ENCODE data around the gene KCNIP4. TPM values are rescaled to one million over a fixed set of nuclear protein-coding genes. Genes with fewer than 3 reads are reported as not detected.

Gene KCNIP4
- total and polyA plus RNA-seq, 2 donors (not counting 3 experiments of a cell fraction or from before 2014, with no cell fraction given): not detected

- TF ChIP-seq MYC (IDR thresholded peaks at IDR 0.05; ENCODE audit: low read depth, low read length) (no peak), GATA2 (IDR thresholded peaks at IDR 0.05; ENCODE audit: insufficient read depth, insufficient read length, low read depth, low read length) (no peak), CTCF (IDR thresholded peaks at IDR 0.05; ENCODE audit: extremely low read depth in 1 of 2, insufficient read depth in 1 of 2, low read depth in 1 of 2, low read length in 2 of 2) (no peak), POLR2AphosphoS5 (IDR thresholded peaks at IDR 0.05; ENCODE audit: insufficient read depth, low read depth, low read length) (no peak), POLR2A (IDR thresholded peaks at IDR 0.05; ENCODE audit: low read depth, low read length) (no peak), JUN (IDR thresholded peaks at IDR 0.05; ENCODE audit: borderline replicate concordance, insufficient read depth, insufficient read length, low read depth) (no peak), FOS (IDR thresholded peaks at IDR 0.05; ENCODE audit: borderline replicate concordance, insufficient read depth, low read length) (no peak), EZH2 (IDR thresholded peaks at IDR 0.05; ENCODE audit: borderline replicate concordance, low read depth, low read length, severe bottlenecking) (no peak), MAX (IDR thresholded peaks at IDR 0.05; ENCODE audit: insufficient read depth, insufficient read length) (no peak)
- Histone ChIP-seq H3K79me2 (ENCODE audit: control insufficient read depth, insufficient read depth, low read length) (no peaks in the 10 kb centered on the region), H3K9me1 (replicated peaks; ENCODE audit: control insufficient read depth, extremely low read depth, insufficient read depth, low read length) (no peaks in the 10 kb centered on the region), H3K27me3 (ENCODE audit: control insufficient read depth in 2 of 2, insufficient read depth in 2 of 2, low read length in 2 of 2) (peaks cover 0 to 2% of the 10 kb centered on the region in 2 experiments), H2AFZ (ENCODE audit: low read depth, low read length) (no peak overlapping the region), H3K4me2 (ENCODE audit: insufficient read depth, low read length) (no peak overlapping the region), H3K36me3 (ENCODE audit: control insufficient read depth in 2 of 2, extremely low read depth in 1 of 2, insufficient read depth in 2 of 2, low read length in 2 of 2) (no peaks in the 10 kb centered on the region), H3K27ac (ENCODE audit: insufficient read depth, low read depth, low read length) (no peak overlapping the region), H3K9me3 (replicated peaks; ENCODE audit: control insufficient read depth, insufficient read depth, low read length) (no peaks in the 10 kb centered on the region), H3K9ac (replicated peaks; ENCODE audit: extremely low read depth, insufficient read depth, low read length) (no peak overlapping the region), H3K4me3 (replicated peaks in 1 of 3; ENCODE audit: insufficient read depth in 1 of 3, low read depth in 1 of 3, low read length in 3 of 3) (no peak overlapping the region), H3K4me1 (ENCODE audit: control insufficient read depth, extremely low read depth, insufficient read depth, low read length) (no peaks in the 10 kb centered on the region), H4K20me1 (replicated peaks; ENCODE audit: control insufficient read depth, extremely low read depth, insufficient read depth, low read length) (no peaks in the 10 kb centered on the region)
- ChIA-PET POLR2A (no interaction called here), CTCF (interaction anchor here (0.5 to 5.9 kb wide), 3 partner anchors 10 to 812 kb away, joined by 3 to 712 read pairs (median 36); no protein-coding TSS in a partner anchor)
- dilution Hi-C loops (cut with MboI; ENCODE audit: extremely low pct_ligation_motif_present, low sequenced_read_pairs) (no loop called here), intact Hi-C loops (cut with micrococcal nuclease) (no loop called here)
- FAIRE-seq (no peak), DNase-seq (ENCODE audit: low read depth, low spot score) (no peak)
- no TSS peak for BruUV-seq (replicated peaks)
These were observed 155.8 kb downstream of the KCNIP4 start for GRCh38 chr4:21792736-21793135.

All from endothelial cell of umbilical vein (primary cell).